ENCODE measurements around the gene ATOX1.
"Not testable (repeated sequence)": the region's sequence is repeated elsewhere in the genome, so short reads cannot be mapped to it uniquely, and the experiment has no call there.

ATOX1 gene

DNA sequence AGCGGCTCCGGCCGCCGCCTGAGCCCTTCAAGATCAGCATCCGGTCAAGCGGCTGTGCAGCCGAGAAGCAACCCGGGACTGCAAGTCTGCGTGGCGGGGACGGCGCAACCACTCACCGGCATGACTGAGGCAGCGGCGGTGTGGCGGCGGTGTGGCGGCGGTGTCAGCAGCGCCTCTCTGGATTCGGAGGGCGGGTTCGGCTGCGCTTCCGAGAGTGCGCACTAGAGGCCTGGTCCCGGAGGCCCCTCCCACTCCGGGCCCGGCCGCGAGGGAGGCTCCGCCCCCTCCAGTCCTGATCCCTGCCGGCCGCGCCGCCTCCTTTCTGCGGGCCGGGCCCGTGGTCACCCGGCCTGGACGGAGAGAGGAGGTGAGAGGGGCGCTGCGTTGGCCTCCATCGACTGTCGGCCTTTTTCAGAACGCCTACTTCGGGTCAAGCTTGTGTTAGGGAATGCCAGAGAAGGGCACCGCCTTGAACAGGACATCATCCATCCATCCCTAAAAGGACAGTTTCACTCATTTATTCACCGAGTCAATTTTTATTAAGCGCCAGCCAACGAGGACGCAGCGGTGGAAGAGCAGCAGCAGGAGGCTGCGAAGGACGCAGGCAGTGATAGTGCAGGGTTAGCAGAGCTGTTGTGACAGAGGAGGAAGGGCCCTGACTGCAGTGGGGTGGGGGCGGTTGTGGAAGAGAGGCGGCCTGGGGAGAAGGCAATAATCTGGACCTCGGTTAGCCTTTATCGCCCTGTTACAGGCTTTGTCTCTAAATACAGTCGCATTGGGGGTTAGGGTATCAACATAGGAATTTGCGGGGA is at the start of gene ATOX1:
TSS of gene ATOX1 (minus strand) at position 202 of the 812 bp plus-strand sequence. CDS start at position 122, 80 bp downstream.
- peak; percentile 93 for DNase-seq

DNA sequence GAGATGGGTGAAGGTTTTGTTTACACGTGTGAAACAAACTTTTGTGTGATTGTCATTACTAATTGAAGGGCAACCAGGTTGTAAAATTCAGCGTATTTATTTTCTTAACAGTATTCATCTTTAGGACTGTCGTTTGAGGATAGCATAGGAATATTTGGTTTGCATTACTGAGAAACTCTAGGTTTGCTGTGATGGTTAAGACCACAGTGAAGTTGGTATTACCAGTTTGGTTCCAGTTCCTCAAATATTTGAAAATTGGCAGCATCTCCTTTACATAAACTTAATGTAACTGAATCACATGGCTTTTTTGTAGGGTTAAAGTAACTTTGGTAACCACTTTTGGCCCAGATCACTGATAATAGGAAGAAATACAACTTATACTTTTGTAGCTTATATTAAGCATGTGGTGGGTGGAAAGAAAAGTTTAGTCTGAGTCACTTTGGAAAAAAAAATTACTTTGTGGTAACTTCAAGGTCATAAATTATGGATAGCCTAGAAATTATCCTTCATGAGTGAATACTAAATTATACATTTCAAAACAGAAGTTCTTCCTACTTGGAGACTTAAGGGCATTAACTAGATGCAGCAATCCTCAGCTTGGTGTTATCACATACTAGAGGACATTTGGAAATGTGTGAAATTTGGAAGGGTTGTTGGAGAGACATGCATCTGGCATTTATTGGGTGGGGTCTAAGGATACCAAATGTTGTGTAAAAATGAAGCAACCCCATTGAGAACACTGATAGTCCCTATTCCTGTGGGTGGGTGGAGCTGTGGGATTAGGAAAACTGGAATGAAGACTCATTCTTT is 47.2 kb upstream of the ATOX1 start:
- no peak for DNase-seq

DNA sequence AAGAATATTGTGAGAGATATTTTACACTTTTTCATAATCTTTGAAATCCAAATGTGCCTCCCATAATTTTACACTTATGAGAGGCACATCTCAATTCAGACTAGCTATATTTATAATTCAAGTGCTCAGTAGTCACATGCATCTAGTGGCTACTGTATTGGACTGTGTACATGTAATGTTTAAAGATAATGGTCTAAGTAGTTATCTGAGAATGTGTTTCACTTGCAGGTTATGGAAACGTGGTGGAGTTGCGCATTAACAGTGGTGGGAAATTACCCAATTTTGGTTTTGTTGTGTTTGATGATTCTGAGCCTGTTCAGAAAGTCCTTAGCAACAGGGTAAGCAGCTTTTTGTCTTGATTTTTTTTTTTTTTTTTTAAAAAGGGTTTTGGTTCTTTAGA is 42.1 kb upstream of the ATOX1 start:
- DNase-seq, result no peak

- no peak for DNase-seq
Observed at GRCh38 chr5:151799407-151799806, 41.0 kb upstream of the ATOX1 start.

- no peak for DNase-seq
Observed at GRCh38 chr5:151798674-151799073, 40.2 kb upstream of the ATOX1 start.

- DNase-seq, result no peak
Observed at GRCh38 chr5:151795426-151795825, 37.0 kb upstream of the ATOX1 start.

DNA sequence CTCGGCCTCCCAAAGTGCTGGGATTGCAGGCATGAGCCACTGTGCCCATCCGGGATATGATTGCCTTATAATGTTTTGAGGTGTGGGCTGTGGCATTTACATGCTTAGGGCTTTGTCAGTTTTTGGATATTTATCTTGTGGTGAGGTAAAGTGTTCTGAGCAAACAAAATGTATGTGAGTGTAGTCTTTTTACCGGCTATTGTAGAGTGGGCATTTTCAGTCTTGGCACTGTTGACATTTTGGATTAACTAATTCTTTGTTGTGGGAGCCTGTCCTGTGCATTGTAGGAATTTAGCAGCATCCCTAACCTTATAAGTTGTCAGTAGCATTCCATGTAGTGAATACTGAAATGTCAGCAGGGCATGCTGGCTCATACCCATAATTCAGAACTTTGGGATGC is 34.9 kb upstream of the ATOX1 start:
- no peak for DNase-seq

DNA sequence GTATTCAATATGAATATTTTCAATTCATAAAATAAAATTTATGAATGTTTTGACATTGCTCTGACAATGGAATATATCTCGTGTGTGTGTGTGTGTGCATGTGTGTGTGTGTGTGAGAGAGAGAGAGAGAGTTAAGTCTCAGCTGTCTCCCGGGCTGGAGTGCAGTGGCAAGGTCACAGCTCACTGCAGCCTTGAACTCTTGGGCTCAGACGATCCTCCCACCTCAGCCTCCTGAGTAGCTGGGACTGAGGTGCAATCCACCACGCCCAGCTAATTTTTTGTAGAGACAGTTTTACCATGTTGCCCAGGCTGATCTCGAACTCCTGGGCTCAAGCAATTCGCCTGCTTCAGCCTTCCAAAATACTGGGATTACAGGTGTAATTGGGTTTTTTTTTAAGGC is 29.4 kb upstream of the ATOX1 start:
- no peak for DNase-seq

DNA sequence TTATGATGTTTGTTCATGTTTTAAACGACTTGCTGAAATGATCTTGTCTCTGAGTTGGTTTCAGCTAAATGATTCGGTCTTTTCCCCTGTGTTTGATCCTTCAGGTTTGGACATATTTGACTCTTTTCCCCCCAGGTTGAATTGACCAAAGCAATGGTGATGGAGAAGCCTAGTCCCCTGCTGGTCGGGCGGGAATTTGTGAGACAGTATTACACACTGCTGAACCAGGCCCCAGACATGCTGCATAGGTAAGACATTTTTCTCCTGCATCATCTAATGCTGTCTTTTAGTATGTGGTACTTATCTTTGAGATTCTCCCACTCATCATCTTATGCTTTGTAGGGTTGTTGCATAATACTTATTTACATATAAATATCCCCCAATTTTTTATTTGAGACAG is 28.0 kb upstream of the ATOX1 start:
- no peak for DNase-seq

GRCh38 chr5:151784141-151784540 is 25.7 kb upstream of the ATOX1 start:
- DNase-seq, result no peak

DNA sequence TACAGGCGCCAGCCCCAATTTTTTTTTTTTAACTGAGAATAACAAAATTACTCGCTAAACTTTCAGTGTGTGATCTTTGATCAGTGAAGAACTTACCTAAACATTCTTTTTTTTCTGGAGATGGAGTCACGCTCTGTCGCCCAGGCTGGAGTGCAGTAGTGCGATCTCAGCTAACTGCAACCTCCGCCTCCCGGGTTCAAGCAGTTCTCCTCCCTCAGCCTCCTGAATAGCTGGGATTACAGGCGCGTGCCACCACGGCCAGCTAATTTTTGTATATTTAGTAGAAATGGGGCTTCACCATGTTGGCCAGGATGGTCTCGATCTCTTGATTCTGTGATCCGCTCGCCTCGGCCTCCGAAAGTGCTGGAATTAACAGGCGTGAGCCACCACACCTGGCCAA is 25.2 kb upstream of the ATOX1 start:
- DNase-seq, result not testable (repeated sequence)

DNA sequence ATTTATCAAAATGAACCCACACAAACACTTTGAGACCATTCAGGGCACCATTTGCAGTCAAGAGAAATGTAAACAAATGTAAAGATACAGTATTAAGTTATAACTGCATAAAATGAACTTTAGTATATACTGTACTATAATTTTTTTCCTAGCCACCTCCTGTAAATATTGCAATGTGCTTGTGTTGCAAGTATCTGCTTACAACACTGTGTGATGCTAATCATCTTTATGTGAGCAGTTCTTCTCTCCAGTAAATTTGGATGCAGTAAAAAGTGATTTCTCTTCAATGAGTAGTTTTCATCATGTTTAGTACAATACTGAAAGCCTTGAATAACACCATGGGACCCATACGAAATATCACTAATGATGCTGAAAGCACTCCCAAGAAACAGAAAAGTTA is 22.8 kb upstream of the ATOX1 start:
- no peak for DNase-seq

- DNase-seq, result no peak
Observed at GRCh38 chr5:151780348-151780747, 21.9 kb upstream of the ATOX1 start.

- no peak for DNase-seq
Observed at GRCh38 chr5:151779531-151780125, 21.2 kb upstream of the ATOX1 start.

GRCh38 chr5:151775025-151775606 is 16.7 kb upstream of the ATOX1 start:
- no peak for DNase-seq

GRCh38 chr5:151773951-151774350 is 15.5 kb upstream of the ATOX1 start:
- no peak for DNase-seq

DNA sequence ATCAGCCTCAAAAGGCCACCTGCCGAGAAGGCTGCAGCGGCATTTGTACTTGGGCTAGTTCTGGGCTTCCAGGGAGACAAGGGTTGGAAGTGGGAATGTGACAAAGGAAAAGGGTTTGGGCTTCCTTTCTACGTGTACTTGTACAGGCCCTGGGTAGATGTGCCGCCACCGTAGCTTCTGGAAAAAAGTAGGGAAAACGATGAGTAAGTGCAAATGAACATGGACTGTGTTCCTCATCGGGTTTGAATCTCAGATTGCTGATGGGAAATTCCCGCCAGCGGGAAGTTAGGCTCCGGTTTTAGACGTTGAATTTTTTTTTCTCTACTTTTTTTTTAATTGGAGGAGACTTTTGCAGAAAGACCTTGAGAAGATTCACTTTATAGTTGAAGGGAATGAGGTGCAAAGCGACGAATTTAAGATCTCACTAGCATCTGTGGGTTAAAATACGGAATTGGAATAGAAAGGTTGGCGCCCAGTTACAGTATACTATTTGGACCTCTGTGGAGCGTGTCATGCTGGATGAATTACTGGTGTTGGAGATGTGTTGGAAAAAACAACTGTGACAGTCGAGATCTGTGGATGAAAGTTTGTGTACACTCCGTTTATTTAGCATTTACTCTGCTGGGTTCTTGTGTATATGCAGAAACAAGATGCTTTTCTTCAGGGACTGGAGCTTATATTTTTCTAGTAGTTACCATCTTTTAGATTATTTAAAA is 14.6 kb upstream of the ATOX1 start:
- DNase-seq, result no peak

- no peak for DNase-seq
Observed at GRCh38 chr5:151772029-151772845, 13.8 kb upstream of the ATOX1 start.

DNA sequence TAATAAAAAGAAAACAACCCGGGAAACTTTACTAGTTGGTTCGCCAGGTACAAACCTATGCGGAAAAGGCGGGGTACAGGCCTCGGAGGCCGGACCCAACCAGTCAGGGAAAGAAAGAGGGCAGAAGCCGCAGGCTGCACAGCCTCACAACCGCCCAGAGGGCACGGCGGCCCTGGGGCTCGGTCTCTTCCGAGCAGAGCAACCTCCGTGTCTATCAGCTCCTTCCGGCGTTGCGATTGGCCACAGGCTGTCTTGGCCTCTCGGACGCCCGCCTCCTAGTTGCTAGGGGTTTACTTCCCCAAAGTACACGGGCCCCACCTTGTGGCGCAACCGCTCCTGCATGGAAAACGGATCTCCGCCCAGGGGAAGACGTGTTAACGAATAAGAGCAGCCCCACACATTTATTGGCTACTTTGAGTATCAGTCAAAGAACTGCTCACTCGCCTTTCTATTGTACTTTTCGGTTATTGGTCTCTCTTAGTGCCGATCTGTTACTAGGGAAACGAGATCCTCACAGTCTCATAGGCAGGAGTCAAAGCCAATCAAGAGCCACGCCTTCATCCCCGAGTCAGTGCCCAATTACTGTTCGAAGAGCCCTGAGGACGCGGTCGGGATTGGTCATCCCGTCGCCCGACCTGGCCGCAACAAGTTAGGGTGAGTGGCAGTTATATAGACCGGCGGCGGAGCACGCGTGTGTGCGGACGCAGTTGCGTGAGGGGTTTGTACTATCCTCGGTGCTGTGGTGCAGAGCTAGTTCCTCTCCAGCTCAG is 13.0 kb upstream of the ATOX1 start, which contains the start of gene G3BP1:
TSS of gene G3BP1 (plus strand) at position 696 of the 770 bp plus-strand sequence. CDS start 14,667 bp downstream, outside the sequence.
- peak; percentile 100 for DNase-seq

DNA sequence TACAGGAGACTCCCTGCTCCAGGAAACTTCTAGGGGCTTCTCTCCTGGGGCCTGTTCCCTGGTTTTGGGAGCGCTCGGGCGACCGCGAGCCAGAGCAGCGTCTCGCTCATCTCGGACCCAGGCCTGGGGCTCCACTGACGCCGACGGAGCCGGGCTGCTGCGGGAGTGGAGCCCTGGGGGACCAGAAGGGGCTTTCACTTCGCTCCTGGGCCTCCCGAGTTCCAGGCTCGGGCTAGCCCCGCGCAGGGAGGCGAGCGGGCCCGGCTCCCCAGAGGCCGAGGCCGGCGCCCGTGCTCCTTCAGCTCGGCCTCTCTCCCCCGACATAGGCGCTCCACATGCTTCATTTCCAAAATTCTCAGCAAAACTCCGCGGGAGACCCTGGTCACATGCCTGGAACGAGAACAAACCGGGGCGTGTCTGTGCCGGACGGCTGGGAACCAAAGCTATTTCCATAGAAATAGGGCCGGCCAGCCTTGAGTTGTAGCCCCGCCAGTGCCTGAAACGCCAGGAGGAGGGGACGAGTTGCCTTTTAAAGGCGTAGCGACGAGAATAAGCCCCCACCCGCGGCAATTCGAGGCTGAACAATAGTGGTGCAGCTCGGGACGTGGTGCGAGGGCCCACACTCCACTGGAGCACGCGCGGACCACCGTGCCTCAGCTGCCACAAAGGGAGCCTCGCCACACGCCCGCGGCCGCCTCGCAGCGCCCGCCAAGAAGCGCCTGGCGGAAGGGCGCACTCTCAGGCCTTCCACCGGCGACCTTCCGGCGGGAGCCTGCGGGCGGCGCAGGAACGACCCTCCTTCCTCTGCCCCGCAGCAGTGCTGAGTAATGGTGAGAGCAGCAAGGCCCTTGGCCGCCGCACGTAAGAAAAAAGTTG is 12.2 kb upstream of the ATOX1 start:
- peak; percentile 37 for DNase-seq
